Activated T-cell treated with anti-CD3 and anti-CD28 coated beads, Interleukin-2, amount 50 U/mL, for 72 hours (primary cell): ENCODE measurements around the gene VPS9D1. TPM values are rescaled to one million over a fixed set of nuclear protein-coding genes. Genes with fewer than 3 reads are reported as not detected.

Experiments
- ATAC-seq, 2 donors: fragments of 150-1000 bp; cut with Tn5 transposase; replicated peaks in 1 of 2; 2 replicates each; pipeline ENCODE4 v1.10.0; 2021; ENCODE audit warnings: moderate library complexity in 2 of 2, mild to moderate bottlenecking in 1 of 2
- DNase-seq, 2 donors: peaks; one replicate each; pipeline ENCODE4 v3.0.0; 2021 to 2022; ENCODE audit warnings: mixed read lengths in 1 of 2
- H3K27ac Mint-ChIP-seq: one replicate; pipeline ENCODE4 v1.8.0; 2022; ENCODE audit warnings: mild to moderate bottlenecking, moderate library complexity, mixed read lengths
- H3K27me3 Mint-ChIP-seq: one replicate; pipeline ENCODE4 v1.8.0; 2022; ENCODE audit warnings: low read depth, mixed read lengths
- H3K36me3 Mint-ChIP-seq, 2 donors: one replicate each; pipeline ENCODE4 v1.8.0; 2022; ENCODE audit warnings: mixed read lengths in 2 of 2, mild to moderate bottlenecking in 1 of 2; ENCODE audit not compliant: insufficient read depth in 2 of 2
- H3K4me1 Mint-ChIP-seq: one replicate; pipeline ENCODE4 v1.8.0; 2022; ENCODE audit warnings: low read depth, mixed read lengths
- H3K4me3 Mint-ChIP-seq, 2 donors: one replicate each; pipeline ENCODE4 v1.8.0; 2022; ENCODE audit warnings: mild to moderate bottlenecking in 2 of 2, mixed read lengths in 2 of 2, moderate library complexity in 2 of 2
- H3K9me3 Mint-ChIP-seq, 2 donors: one replicate each; pipeline ENCODE4 v1.8.0; 2022; ENCODE audit warnings: mixed read lengths in 2 of 2
- total RNA-seq, 2 donors: library from RNA; stranded (reverse); gene quantifications; one replicate each; pipeline ENCODE4 v1.2.3, GENCODE V29; 2022

VPS9D1 gene, protein sequence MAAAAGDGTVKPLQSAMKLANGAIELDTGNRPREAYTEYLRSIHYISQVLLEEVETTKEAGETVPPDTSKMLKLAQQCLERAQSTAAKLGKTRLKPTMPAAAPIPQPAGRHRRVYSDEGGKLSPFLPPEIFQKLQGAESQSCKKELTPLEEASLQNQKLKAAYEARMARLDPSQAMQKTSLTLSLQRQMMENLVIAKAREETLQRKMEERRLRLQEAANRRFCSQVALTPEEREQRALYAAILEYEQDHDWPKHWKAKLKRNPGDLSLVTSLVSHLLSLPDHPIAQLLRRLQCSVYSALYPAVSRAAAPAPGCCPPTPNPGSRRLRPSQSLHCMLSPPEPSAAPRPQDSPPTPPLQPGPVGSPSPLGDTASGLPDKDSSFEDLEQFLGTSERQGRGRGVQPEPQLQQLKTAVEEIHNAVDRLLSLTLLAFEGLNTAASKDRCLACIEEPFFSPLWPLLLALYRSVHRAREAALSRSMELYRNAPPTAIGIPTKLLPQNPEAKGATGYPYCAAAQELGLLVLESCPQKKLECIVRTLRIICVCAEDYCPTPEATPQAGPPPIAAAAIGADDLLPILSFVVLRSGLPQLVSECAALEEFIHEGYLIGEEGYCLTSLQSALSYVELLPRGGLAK
- total RNA-seq, result 1 to 10 TPM; 4.7 to 6.5 TPM

DNA sequence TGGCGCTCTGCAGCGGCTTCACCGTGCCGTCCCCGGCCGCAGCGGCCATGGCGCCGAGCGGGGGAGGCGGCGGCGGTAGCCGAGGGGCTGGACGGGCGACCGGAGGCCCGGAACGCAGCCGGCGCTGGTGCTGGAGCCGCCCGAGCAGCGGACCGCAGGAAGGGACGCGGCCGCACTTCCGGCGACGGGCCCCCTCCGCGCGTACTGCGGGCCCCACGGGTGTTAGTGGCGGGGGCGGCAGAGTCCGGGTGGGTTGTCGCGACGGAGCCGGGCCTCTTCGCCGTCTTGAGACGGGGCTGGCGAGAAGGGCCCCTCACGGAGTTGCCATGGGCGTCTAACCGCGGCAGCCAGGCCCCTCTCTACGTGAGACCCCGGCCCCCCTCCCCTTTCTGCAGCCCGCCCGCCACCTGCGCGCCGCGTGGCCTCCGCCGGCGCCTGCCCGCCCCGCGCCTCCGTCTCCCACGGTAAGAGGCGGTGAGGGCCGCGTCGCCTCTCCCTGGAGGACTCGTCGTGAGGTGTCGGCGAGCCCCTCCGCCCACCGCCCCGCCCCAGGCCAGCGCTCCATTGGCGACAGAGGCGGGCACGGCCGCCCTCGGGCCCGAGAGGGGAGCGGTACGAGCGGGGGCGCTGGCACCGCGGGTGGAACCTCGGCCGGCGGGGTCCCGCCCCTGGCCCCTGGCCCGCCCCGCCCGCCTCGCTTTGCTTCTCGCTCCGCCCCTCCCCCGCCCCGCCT is at the start of gene VPS9D1, which contains the start of gene ZNF276:
TSS of gene VPS9D1 (minus strand) at position 86 of the 733 bp plus-strand sequence. CDS start at position 49, 37 bp downstream.
TSS of gene ZNF276 (plus strand) at position 725 of the 733 bp plus-strand sequence. CDS start 104 bp downstream, outside the sequence.
- peaks cover 0 to 19% of the 10 kb centered on the region in 2 donors for H3K36me3 Mint-ChIP-seq
- peaks cover 48% of the 10 kb centered on the region for H3K4me1 Mint-ChIP-seq
- no peaks in the 10 kb centered on the region for H3K9me3 Mint-ChIP-seq
- peak within 1 kb of the TSS; percentile 90 to 96 for H3K4me3 Mint-ChIP-seq
- H3K27ac Mint-ChIP-seq, result peak within 1 kb of the TSS; percentile 72
- H3K27me3 Mint-ChIP-seq, result no peaks in the 10 kb centered on the region
- DNase-seq, result peak; percentile 86 to 87
- peak; percentile 64 to 72 for ATAC-seq

DNA sequence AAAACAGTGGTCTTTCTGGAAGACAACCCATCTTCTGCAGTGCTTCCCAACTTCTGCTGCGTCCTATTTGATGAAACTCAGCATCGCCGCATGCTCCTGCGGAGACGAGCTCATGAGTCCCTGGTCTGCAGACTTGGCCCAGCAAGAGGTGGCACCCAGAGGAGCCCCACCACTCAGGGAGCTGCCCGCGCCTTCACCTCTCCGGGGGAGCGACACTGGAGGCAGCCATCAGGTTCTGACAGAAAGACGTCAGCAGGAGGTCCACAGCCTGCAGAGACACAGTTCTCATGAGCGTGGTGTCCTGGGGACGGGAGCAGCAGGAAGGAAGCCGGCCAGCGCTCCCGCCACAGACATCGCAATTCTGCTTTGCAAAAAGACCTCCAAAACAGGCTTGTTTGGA is 49.7 kb upstream of the VPS9D1 start:
- H3K4me3 Mint-ChIP-seq, result no peak overlapping the region
- ATAC-seq (no peak), DNase-seq (no peak)
- no peaks in the 10 kb centered on the region for H3K27me3 Mint-ChIP-seq
- H3K4me1 Mint-ChIP-seq, result no peaks in the 10 kb centered on the region
- no peak overlapping the region for H3K27ac Mint-ChIP-seq
- H3K9me3 Mint-ChIP-seq, result no peaks in the 10 kb centered on the region
- peaks cover 18 to 41% of the 10 kb centered on the region in 2 donors for H3K36me3 Mint-ChIP-seq

DNA sequence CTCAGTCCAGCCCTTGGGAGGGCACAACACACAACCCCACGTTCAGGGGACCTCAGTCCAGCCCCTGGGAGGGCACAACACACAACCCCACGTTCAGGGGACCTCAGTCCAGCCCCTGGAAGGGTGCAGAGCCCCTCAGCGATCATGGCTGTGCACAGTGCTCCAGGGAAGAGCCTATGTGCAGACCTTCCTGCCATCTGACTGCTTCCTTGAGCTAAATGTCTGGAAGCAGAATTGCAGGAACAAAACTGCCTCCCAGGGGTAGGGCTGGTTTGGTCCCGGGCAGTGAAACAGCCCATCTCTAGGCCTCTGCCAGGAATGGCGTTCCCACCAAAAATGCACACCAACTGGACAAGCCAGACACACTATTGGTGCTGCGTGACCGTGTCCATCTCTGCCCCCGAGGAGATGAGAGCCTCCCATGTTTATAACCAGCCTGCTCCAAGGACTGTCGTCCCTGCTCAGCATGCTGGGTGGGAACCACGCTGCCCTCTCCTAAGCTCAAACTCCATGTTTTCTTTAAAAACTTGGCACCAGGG is 44.7 kb upstream of the VPS9D1 start:
- Mint-ChIP-seq H3K9me3 (no peaks in the 10 kb centered on the region), H3K27me3 (no peaks in the 10 kb centered on the region), H3K4me1 (peaks cover 32% of the 10 kb centered on the region), H3K27ac (no peak overlapping the region), H3K36me3 (peaks cover 12 to 31% of the 10 kb centered on the region in 2 donors), H3K4me3 (peak overlapping the region; percentile 38 to 73)
- no peak for DNase-seq
- no peak for ATAC-seq

DNA sequence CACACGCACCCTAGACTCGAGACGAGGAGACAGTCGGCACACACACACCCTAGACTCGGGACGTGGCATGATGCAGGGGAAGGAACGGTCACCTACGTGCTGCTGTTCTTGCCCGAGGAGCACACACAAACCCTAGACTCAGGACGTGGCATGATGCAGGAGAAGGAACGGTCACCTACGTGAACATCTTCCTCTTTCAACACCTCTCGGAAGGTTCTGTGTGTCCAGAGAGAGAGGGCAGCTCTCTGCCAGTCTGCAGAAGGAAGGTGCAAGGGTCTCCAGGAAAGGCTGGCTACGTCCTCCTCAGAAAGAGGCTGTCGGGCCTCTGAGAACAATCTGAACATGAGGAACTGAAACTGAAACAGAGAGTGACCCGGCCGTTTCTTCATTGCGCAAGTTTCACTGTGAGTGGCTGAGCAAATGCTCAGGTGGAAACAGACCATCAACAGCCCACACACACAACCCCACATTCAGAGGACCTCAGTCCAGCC is 44.1 kb upstream of the VPS9D1 start:
- H3K9me3 Mint-ChIP-seq, result no peaks in the 10 kb centered on the region
- peak; percentile 22 to 27 for DNase-seq
- no peaks in the 10 kb centered on the region for H3K27me3 Mint-ChIP-seq
- peak overlapping the region; percentile 38 to 73 for H3K4me3 Mint-ChIP-seq
- H3K4me1 Mint-ChIP-seq, result peaks cover 36% of the 10 kb centered on the region
- peaks cover 10 to 30% of the 10 kb centered on the region in 2 donors for H3K36me3 Mint-ChIP-seq
- ATAC-seq, result peak; percentile 85 to 86
- peak overlapping the region; percentile 26 for H3K27ac Mint-ChIP-seq

DNA sequence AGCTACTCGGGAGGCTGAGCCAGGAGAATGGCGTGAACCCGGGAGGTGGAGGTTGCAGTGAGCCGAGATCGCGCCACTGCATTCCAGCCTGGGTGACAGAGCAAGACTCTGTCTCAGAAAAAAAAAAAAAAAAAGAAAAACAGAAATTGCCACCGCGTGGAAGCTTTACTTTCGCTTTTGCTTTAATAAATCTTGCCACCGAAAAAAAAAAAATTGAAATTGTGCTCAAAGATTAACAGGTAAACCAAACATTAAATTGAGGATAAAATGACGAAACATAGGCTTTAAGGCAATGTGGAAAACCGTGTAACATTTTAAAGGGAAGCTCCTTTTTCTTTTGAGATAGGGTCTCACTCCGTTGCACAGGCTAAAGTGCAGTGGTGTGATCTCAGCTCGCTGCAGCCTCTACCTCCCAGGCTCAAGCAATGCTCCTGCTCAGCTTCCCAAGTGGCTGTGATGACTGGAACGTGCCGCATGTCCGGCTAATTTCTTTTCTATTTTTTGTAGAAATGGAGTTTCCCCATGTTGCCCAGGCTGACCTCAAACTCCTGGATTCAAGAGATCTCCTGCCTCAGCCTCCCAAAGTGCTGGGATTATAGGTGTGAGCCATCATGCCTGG is 40.7 kb upstream of the VPS9D1 start:
- peak overlapping the region; percentile 93 for H3K27ac Mint-ChIP-seq

DNA sequence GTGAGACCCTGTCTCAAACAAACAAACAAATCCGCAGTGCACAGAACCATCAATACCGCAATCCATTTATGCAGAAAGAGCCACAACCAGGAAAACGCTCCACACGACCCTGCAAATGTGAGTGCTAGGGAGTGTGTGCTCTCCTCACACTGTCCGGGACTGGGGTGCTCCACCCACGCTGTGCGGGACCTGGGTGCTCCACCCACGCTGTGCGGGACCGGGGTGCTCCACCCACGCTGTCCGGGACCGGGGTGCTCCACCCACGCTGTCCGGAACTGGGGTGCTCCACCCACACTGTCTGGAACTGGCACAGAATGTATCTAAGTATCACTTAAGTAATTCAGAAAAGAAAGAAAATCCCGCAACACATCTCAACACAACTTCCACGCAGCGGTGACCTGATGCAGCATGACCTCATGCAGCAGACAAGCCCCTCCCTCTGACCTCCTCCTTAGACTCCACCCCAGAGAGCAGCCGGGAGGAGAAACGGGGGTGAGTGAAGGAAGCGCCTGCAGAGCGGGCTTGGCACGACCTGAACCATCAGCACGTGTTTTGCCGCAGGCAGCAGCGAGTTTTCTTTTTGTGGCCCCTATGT is 39.1 kb upstream of the VPS9D1 start:
- Mint-ChIP-seq H3K4me3 (peak overlapping the region in 1 of 2 donors; percentile 29), H3K27me3 (no peaks in the 10 kb centered on the region), H3K4me1 (peaks cover 31% of the 10 kb centered on the region), H3K9me3 (no peaks in the 10 kb centered on the region), H3K36me3 (peaks cover 10 to 34% of the 10 kb centered on the region in 2 donors), H3K27ac (peak overlapping the region; percentile 54)
- ATAC-seq (no peak), DNase-seq (no peak)

More for the DNA sequence above, 40.7 kb upstream of the VPS9D1 start:
- peaks cover 36% of the 10 kb centered on the region for H3K4me1 Mint-ChIP-seq
- peak overlapping the region; percentile 77 to 92 for H3K4me3 Mint-ChIP-seq
- no peaks in the 10 kb centered on the region for H3K9me3 Mint-ChIP-seq
- H3K36me3 Mint-ChIP-seq, result peaks cover 10 to 33% of the 10 kb centered on the region in 2 donors
- no peak for ATAC-seq
- DNase-seq, result no peak
- no peaks in the 10 kb centered on the region for H3K27me3 Mint-ChIP-seq

DNA sequence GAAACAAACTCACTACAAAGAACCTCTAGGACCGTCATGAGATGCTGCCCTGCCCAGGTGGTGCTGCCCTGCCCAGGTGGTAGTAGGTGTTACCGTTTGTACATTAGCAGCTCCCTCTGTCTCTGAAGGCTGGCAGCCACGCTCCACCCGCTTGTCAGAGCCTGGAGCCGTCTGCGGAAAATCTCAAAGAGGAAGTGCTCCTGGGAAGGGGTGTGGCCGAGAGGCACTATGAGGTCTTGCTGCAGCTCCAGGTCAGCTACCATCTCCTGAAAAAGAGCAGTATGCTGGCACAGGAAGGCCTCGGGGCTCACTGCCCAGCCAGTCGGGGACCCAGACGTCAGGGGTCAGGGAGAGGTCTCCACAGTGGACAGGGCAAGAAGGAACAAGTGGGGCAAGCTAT is 28.9 kb upstream of the VPS9D1 start:
- H3K36me3 Mint-ChIP-seq, result peaks cover 6 to 19% of the 10 kb centered on the region in 2 donors
- H3K4me3 Mint-ChIP-seq, result no peak overlapping the region
- ATAC-seq (no peak), DNase-seq (no peak)
- peaks cover 6% of the 10 kb centered on the region for H3K4me1 Mint-ChIP-seq
- no peaks in the 10 kb centered on the region for H3K9me3 Mint-ChIP-seq
- H3K27me3 Mint-ChIP-seq, result no peaks in the 10 kb centered on the region
- no peak overlapping the region for H3K27ac Mint-ChIP-seq

DNA sequence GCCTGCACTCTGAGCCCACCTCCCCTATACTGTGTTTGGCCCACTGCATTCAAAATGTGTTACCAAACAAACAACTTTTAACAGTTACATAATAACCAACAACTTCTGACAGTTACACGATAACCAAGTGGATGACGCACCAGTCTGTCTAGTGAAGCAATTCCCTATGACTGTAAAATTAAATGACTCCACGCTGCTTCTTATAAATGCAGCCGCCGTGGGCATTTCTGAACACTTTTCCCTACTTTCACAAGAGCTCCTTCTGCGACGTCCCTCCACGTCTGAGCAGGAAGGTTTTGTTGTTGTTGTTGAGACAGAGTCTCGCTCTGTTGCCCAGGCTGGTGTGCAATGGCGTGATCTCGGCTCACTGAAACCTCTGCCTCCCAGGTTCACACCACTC is 28.2 kb upstream of the VPS9D1 start:
- Mint-ChIP-seq H3K27me3 (no peaks in the 10 kb centered on the region), H3K27ac (no peak overlapping the region), H3K9me3 (no peaks in the 10 kb centered on the region), H3K4me3 (no peak overlapping the region), H3K4me1 (peaks cover 6% of the 10 kb centered on the region), H3K36me3 (peaks cover 6 to 21% of the 10 kb centered on the region in 2 donors)
- ATAC-seq, result no peak
- DNase-seq, result no peak

DNA sequence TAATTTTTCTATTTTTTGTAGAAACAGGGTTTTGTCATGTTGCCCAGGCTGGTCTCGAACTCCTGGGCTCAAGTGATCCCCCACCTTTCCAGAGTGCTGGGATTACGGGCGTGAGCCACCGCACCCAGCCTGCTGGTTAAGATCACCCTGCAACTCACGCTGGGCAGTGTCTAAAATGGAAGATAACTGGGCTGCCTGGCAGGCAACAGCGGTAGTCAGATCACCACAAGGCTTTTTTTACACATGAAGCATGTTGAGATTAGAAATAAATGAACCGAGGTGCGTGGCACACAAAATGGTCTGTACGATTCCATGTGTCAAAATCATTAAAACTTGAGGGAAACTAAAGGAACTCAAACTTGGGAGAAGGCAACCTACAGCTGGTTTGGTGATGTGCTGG is 27.4 kb upstream of the VPS9D1 start:
- H3K4me1 Mint-ChIP-seq, result peaks cover 6% of the 10 kb centered on the region
- peaks cover 6 to 17% of the 10 kb centered on the region in 2 donors for H3K36me3 Mint-ChIP-seq
- no peaks in the 10 kb centered on the region for H3K9me3 Mint-ChIP-seq
- no peak overlapping the region for H3K4me3 Mint-ChIP-seq
- H3K27ac Mint-ChIP-seq, result no peak overlapping the region
- ATAC-seq (no peak), DNase-seq (no peak)
- no peaks in the 10 kb centered on the region for H3K27me3 Mint-ChIP-seq

DNA sequence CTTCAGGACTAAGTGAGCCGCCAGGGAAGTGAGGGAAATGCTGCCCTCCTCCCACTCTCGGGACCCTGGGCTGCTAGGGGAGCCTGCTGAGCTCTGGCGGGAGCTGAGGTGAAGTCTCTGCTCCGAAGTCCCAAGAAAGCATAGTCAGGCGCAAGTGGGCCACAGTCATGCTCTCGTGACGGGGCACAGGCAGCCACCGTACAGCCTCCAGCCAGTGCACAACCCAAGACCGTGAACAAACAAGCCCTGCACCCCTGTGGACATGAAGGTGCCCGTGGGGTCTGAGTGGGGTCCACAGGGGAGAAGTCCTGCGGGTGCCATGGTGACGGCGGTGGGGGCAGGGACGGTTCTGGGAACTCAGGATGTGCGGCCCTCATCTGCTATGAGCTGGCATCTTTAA is 25.3 kb upstream of the VPS9D1 start:
- H3K4me1 Mint-ChIP-seq, result peaks cover 5% of the 10 kb centered on the region
- no peaks in the 10 kb centered on the region for H3K9me3 Mint-ChIP-seq
- peaks cover 6 to 15% of the 10 kb centered on the region in 2 donors for H3K36me3 Mint-ChIP-seq
- ATAC-seq, result no peak
- no peak overlapping the region for H3K27ac Mint-ChIP-seq
- H3K4me3 Mint-ChIP-seq, result no peak overlapping the region
- no peaks in the 10 kb centered on the region for H3K27me3 Mint-ChIP-seq
- DNase-seq, result no peak

DNA sequence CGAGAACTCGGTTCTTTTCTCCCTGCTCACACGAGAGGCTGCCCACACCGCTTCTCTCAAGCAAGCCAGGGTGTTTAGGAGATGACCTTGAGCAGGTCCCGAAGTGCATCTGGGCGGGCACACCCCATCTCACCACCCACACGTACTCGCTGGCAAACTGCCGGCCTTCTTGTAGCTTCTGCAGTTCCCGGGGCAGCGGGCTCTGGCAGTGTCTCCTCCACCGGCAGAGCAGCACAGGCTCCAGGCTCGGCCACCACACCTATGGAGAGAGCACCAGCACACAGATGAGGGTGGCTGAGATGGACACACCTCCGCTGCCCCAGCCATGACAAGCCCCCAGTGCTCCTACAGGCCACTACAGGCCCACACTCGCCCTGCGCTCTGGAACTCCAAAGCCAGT is 24.1 kb upstream of the VPS9D1 start:
- ATAC-seq, result peak in 1 of 2 donors; percentile 11
- peaks cover 5% of the 10 kb centered on the region for H3K4me1 Mint-ChIP-seq
- no peak overlapping the region for H3K4me3 Mint-ChIP-seq
- no peaks in the 10 kb centered on the region for H3K9me3 Mint-ChIP-seq
- DNase-seq, result no peak
- peaks cover 5 to 13% of the 10 kb centered on the region in 2 donors for H3K36me3 Mint-ChIP-seq
- H3K27me3 Mint-ChIP-seq, result no peaks in the 10 kb centered on the region
- no peak overlapping the region for H3K27ac Mint-ChIP-seq

DNA sequence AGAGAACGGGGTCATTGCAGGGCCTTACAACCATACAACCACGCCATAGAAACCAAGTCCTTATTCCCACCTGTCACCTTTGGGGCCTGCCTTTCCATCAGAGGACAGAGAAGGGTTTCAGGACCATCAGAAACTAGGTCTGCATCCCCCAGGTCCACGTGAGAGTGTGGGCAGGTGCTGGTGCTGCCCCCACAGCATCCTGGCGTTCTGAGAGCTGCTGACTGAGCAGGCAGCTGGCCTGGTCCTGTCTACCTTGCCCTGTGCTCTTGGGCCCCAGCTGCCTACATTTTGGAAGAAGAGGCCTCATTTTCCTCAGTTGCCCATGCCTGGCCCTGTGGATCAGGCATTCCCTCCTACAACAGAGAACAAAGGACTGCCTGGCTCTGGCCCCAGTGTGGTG is 22.2 kb upstream of the VPS9D1 start:
- ATAC-seq (no peak), DNase-seq (no peak)
- no peaks in the 10 kb centered on the region for H3K9me3 Mint-ChIP-seq
- no peak overlapping the region for H3K4me3 Mint-ChIP-seq
- H3K27ac Mint-ChIP-seq, result no peak overlapping the region
- peaks cover 3 to 17% of the 10 kb centered on the region in 2 donors for H3K36me3 Mint-ChIP-seq
- H3K27me3 Mint-ChIP-seq, result no peaks in the 10 kb centered on the region
- peaks cover 6% of the 10 kb centered on the region for H3K4me1 Mint-ChIP-seq
